ENCODE measurements around the gene SETMAR.
"Not testable (repeated sequence)": the region's sequence is repeated elsewhere in the genome, so short reads cannot be mapped to it uniquely, and the experiment has no call there.

Gene SETMAR

DNA sequence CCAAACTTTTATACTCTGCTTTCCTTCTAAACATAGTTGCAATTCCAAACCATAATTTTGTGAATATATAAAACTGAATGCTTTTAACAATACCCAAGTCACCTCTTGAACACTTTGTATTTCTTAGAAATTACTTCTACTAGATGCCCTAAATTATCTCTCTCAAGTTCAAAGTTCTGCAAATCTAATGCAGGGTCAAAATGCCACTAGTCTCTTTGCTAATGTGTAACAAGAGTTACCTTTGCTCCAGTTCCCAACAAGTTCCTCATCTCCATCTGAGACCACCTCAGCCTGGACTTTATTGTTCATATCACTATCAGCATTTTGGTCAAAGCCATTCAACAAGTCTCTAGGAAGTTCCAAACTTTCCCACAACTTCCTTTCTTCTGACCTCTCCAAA is 26.6 kb downstream of the SETMAR start:
- H3K36me3 ChIP-seq (ENCODE audit: insufficient read depth, low read length); H3K9me3 ChIP-seq (ENCODE audit: control insufficient read depth, insufficient read depth, low read length); H3K4me1 ChIP-seq (ENCODE audit: insufficient read depth, low read length); H3K9ac ChIP-seq (ENCODE audit: low read depth, low read length): not testable (repeated sequence)

GRCh38 chr3:4332111-4332510 is 28.9 kb downstream of the SETMAR start:
- Histone ChIP-seq H3K9ac (ENCODE audit: low read depth, low read length) (no peak overlapping the region), H3K36me3 (ENCODE audit: insufficient read depth, low read length) (no peaks in the 10 kb centered on the region)

GRCh38 chr3:4332574-4332973 is 29.4 kb downstream of the SETMAR start:
- Histone ChIP-seq H3K36me3 (ENCODE audit: insufficient read depth, low read length) (no peaks in the 10 kb centered on the region), H3K9me3 (ENCODE audit: control insufficient read depth, insufficient read depth, low read length) (no peaks in the 10 kb centered on the region), H3K4me1 (ENCODE audit: insufficient read depth, low read length) (no peaks in the 10 kb centered on the region; the same call in 1 of the 2 replicates), H3K9ac (ENCODE audit: low read depth, low read length) (no peak overlapping the region)

More at GRCh38 chr3:4332111-4332510, 28.9 kb downstream of the SETMAR start:
- H3K9me3 ChIP-seq (ENCODE audit: control insufficient read depth, insufficient read depth, low read length): no peaks in the 10 kb centered on the region
- no peaks in the 10 kb centered on the region; the same call in 1 of the 2 replicates for H3K4me1 ChIP-seq (ENCODE audit: insufficient read depth, low read length)

GRCh38 chr3:4332991-4333390 is 29.8 kb downstream of the SETMAR start:
- H3K4me1 ChIP-seq (ENCODE audit: insufficient read depth, low read length): no peaks in the 10 kb centered on the region; the same call in 1 of the 2 replicates
- no peaks in the 10 kb centered on the region for H3K9me3 ChIP-seq (ENCODE audit: control insufficient read depth, insufficient read depth, low read length)
- no peak overlapping the region for H3K9ac ChIP-seq (ENCODE audit: low read depth, low read length)
- H3K36me3 ChIP-seq (ENCODE audit: insufficient read depth, low read length): no peaks in the 10 kb centered on the region

GRCh38 chr3:4334548-4334947 is 31.4 kb downstream of the SETMAR start:
- Histone ChIP-seq H3K9ac (ENCODE audit: low read depth, low read length) (no peak overlapping the region), H3K4me1 (ENCODE audit: insufficient read depth, low read length) (no peaks in the 10 kb centered on the region; the same call in 1 of the 2 replicates), H3K36me3 (ENCODE audit: insufficient read depth, low read length) (no peaks in the 10 kb centered on the region), H3K9me3 (ENCODE audit: control insufficient read depth, insufficient read depth, low read length) (no peaks in the 10 kb centered on the region)

DNA sequence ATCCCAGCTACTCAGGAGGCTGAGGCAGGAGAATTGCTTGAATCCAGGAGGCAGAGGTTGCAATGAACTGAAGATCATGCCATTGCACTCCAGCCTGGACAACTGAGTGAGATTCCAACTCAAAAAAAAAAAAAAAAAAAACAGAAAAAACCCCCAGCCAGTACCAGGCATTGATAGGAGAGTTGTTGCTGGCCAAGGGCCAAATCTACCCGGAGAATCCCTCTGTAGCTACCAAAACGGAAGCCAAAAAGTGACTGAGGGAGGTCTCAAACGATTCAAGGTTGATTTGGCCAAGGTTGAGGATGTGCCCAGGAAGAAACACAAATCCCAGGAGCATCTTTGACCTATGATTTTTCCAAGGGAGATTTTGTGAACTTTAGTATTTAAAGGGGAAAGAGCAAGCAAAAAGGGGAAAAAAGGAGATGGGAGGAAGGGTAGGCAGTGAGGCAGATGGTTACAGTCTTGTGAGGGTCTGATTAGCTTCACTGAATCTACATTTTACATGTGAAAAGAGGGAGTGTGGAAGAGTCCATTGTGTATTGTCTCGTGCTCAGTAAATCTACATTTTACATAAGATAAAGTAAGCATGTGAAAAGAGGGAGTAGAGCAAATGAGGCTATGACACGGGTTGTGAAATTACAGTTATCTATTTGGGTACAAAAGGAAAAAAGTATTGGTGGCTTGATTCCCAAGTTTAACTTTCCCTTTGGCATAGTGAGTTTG is 32.8 kb downstream of the SETMAR start:
- Histone ChIP-seq H3K9me3 (ENCODE audit: control insufficient read depth, insufficient read depth, low read length) (no peaks in the 10 kb centered on the region), H3K4me1 (ENCODE audit: insufficient read depth, low read length) (no peaks in the 10 kb centered on the region; the same call in 1 of the 2 replicates), H3K9ac (ENCODE audit: low read depth, low read length) (no peak overlapping the region), H3K36me3 (ENCODE audit: insufficient read depth, low read length) (no peaks in the 10 kb centered on the region)

DNA sequence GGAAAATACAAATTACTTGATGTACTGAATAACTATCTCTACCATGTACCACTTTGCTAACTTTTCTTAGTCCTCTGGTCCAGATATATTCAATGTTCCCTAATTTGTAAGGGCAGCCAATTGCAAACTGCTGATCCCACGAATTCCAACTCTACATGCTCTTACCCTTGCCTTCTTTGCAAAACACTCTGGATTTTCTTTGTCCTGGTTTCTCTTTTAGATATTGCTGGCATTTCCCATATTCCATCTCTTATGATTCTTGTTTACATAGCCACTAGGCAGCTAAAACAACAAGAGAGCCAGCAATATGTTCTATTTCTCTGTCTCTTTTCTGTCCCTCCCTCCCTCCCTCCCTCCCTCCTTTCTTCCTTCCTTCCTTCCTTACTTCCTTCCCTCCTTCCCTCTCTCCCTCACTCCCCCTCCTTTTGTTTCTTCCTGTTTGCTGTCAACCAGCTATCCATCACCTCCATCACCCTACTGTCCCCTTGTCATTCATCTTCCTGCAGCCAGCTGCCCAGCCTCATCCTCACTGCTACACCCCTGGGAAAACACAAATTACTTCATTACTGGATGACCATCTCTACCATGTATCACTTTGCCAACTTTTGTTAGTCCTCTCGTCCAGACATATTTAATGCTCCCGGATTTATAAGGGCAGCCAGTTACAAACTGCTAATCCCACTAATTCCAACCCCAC is 33.8 kb downstream of the SETMAR start:
- H3K36me3 ChIP-seq (ENCODE audit: insufficient read depth, low read length): no peaks in the 10 kb centered on the region
- H3K4me1 ChIP-seq (ENCODE audit: insufficient read depth, low read length): no peaks in the 10 kb centered on the region; the same call in 1 of the 2 replicates
- H3K9me3 ChIP-seq (ENCODE audit: control insufficient read depth, insufficient read depth, low read length): no peaks in the 10 kb centered on the region
- H3K9ac ChIP-seq (ENCODE audit: low read depth, low read length): no peak overlapping the region

DNA sequence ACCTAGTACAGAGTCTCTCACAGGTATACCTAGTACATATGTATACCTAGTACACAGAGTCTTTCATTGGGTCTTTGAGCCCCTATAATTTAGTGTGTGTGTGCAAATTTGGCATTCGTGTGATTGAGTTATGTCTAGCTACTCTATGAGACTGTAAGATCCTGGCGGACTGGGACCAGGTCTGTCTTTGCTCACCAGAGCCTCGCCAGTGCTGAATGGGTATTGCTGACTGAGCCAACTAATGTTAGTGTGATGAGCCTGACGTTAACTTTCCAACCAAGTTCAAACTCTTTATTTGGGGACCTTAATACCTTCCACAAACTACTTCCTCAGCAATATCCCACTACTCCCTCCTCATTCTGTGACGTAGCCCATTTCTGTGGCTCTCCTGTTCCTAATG is 35.6 kb downstream of the SETMAR start:
- H3K36me3 ChIP-seq (ENCODE audit: insufficient read depth, low read length): no peaks in the 10 kb centered on the region
- H3K9me3 ChIP-seq (ENCODE audit: control insufficient read depth, insufficient read depth, low read length): no peaks in the 10 kb centered on the region
- no peaks in the 10 kb centered on the region for H3K4me1 ChIP-seq (ENCODE audit: insufficient read depth, low read length)
- H3K9ac ChIP-seq (ENCODE audit: low read depth, low read length): no peak overlapping the region

GRCh38 chr3:4340077-4340410 is 36.9 kb downstream of the SETMAR start:
- no peaks in the 10 kb centered on the region for H3K4me1 ChIP-seq (ENCODE audit: insufficient read depth, low read length)
- no peaks in the 10 kb centered on the region for H3K9me3 ChIP-seq (ENCODE audit: control insufficient read depth, insufficient read depth, low read length)
- H3K9ac ChIP-seq (ENCODE audit: low read depth, low read length): no peak overlapping the region
- no peaks in the 10 kb centered on the region for H3K36me3 ChIP-seq (ENCODE audit: insufficient read depth, low read length)

GRCh38 chr3:4340411-4341335 is 37.5 kb downstream of the SETMAR start:
- Histone ChIP-seq H3K4me1 (ENCODE audit: insufficient read depth, low read length) (no peaks in the 10 kb centered on the region), H3K9me3 (ENCODE audit: control insufficient read depth, insufficient read depth, low read length) (no peaks in the 10 kb centered on the region)

DNA sequence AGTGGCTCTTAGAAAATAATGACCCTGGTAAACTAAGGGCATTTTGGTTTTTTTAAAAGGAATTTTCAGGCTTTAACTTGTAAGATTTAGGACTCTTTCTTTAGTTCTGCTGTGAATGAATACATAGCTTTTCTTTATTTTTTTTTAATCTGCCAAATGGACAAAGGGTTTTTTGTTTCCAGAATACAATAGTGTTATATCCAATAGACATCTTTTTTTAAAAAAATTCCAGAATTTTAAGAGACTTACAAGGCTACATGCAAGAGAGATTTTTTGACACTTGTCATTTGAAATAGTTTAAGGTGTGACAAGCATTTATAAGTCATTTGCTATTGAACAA is 38.1 kb downstream of the SETMAR start:
- Histone ChIP-seq H3K4me1 (ENCODE audit: insufficient read depth, low read length) (no peaks in the 10 kb centered on the region), H3K9ac (ENCODE audit: low read depth, low read length) (no peak overlapping the region), H3K9me3 (ENCODE audit: control insufficient read depth, insufficient read depth, low read length) (no peaks in the 10 kb centered on the region), H3K36me3 (ENCODE audit: insufficient read depth, low read length) (no peaks in the 10 kb centered on the region)

More at GRCh38 chr3:4340411-4341335, 37.5 kb downstream of the SETMAR start:
- no peak overlapping the region for H3K9ac ChIP-seq (ENCODE audit: low read depth, low read length)
- no peaks in the 10 kb centered on the region for H3K36me3 ChIP-seq (ENCODE audit: insufficient read depth, low read length)

DNA sequence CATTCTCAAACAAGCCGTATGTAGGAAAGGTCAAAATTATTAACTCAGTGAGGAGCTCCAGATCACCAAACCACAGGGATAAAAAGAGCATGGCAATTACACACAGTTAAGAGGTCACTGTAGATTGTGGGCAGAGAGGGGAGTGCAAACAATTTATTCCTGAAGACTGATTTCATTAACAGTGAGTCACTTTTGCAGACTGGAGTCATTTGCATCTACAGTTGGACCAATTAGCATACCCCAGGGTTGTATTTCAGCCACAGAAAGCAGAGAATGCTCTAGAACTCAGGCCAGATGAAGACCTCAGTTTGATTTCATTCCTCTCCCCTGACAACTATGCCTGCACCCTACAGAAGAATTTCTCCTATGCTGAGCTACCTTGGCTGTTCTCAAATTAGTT is 40.1 kb downstream of the SETMAR start:
- no peaks in the 10 kb centered on the region for H3K9me3 ChIP-seq (ENCODE audit: control insufficient read depth, insufficient read depth, low read length)
- H3K9ac ChIP-seq (ENCODE audit: low read depth, low read length): no peak overlapping the region
- H3K36me3 ChIP-seq (ENCODE audit: insufficient read depth, low read length): no peaks in the 10 kb centered on the region
- no peaks in the 10 kb centered on the region for H3K4me1 ChIP-seq (ENCODE audit: insufficient read depth, low read length)

DNA sequence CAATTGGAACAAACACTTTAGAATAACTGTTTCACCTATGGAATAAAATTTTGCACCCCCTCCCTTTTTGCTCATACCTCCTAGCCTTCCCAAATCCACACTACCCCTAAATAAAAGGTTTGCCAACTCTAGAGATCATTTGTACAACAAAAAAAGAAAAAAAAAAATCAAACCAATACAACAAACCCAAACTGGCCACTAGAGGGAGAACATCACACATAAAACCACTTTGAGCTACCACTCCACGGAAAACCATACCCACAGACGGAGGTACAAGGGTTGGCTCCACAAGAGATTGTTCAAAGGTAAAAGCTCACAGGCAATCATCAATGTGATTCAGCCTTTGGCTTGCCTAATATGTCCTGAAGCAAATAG is 47.6 kb downstream of the SETMAR start:
- Histone ChIP-seq H3K9me3 (ENCODE audit: control insufficient read depth, insufficient read depth, low read length) (no peaks in the 10 kb centered on the region), H3K9ac (ENCODE audit: low read depth, low read length) (no peak overlapping the region), H3K36me3 (ENCODE audit: insufficient read depth, low read length) (no peaks in the 10 kb centered on the region), H3K4me1 (ENCODE audit: insufficient read depth, low read length) (no peaks in the 10 kb centered on the region)

GRCh38 chr3:4351164-4351855 is 48.1 kb downstream of the SETMAR start:
- Histone ChIP-seq H3K9me3 (ENCODE audit: control insufficient read depth, insufficient read depth, low read length) (no peaks in the 10 kb centered on the region), H3K4me1 (ENCODE audit: insufficient read depth, low read length) (no peaks in the 10 kb centered on the region), H3K9ac (ENCODE audit: low read depth, low read length) (no peak overlapping the region), H3K36me3 (ENCODE audit: insufficient read depth, low read length) (no peaks in the 10 kb centered on the region)
